ENCODE data around the gene SCNN1G.

SCNN1G gene

GRCh38 chr16:23182679-23183542 is at the start of gene SCNN1G:
Gene SCNN1G (plus strand): TSS chr16:23182745. CDS start chr16:23186272, 3,527 bp downstream.
- no peak; the same call in none of the 2 replicates for TF ChIP-seq CTCF (conservative IDR thresholded peaks at IDR 0.05)
- H3K27ac ChIP-seq = peak within 1 kb of the TSS; percentile 49; the same call in 1 of the 2 replicates

GRCh38 chr16:23132775-23133463 is 49.6 kb upstream of the SCNN1G start:
- no peak for TF ChIP-seq CTCF (conservative IDR thresholded peaks at IDR 0.05)
- H3K27ac ChIP-seq = peak overlapping the region; percentile 64

- peak overlapping the region; percentile 64; the same call in 1 of the 2 replicates for H3K27ac ChIP-seq
- no peak for TF ChIP-seq CTCF (conservative IDR thresholded peaks at IDR 0.05)
Observed at GRCh38 chr16:23134274-23134673, 48.3 kb upstream of the SCNN1G start.

GRCh38 chr16:23137256-23137655 is 45.3 kb upstream of the SCNN1G start:
- peak overlapping the region; percentile 64 for H3K27ac ChIP-seq
- no peak for TF ChIP-seq CTCF (conservative IDR thresholded peaks at IDR 0.05)

- peak overlapping the region; percentile 64 for H3K27ac ChIP-seq
- TF ChIP-seq CTCF (conservative IDR thresholded peaks at IDR 0.05) = no peak
Observed at GRCh38 chr16:23137818-23138217, 44.7 kb upstream of the SCNN1G start.

- no peak overlapping the region for H3K27ac ChIP-seq
- TF ChIP-seq CTCF (conservative IDR thresholded peaks at IDR 0.05) = no peak
Observed at GRCh38 chr16:23140107-23140506, 42.4 kb upstream of the SCNN1G start.

- H3K27ac ChIP-seq = no peak overlapping the region
- TF ChIP-seq CTCF (conservative IDR thresholded peaks at IDR 0.05) = no peak
Observed at GRCh38 chr16:23141033-23141432, 41.5 kb upstream of the SCNN1G start.
